NCI-H146 (cell line): ENCODE results near the gene LRRC46.

Source experiments
- DNase-seq: peaks from one replicate; lab custom pipeline; 2025; lab: John Stamatoyannopoulos, UW

LRRC46 gene

GRCh38 chr17:47877368-47878034 lies 46.0 kb downstream of the LRRC46 start:
- no peak for DNase-seq

- no peak for DNase-seq
These were observed 46.9 kb downstream of the LRRC46 start for GRCh38 chr17:47878203-47879027.

- DNase-seq: no peak
These were observed 47.6 kb downstream of the LRRC46 start for GRCh38 chr17:47879028-47879585.

- DNase-seq: peak; percentile 22
These were observed 48.4 kb downstream of the LRRC46 start for GRCh38 chr17:47879776-47880454.

- DNase-seq: no peak
These were observed 50.8 kb downstream of the LRRC46 start for GRCh38 chr17:47882247-47882646.

- no peak for DNase-seq
These were observed 51.5 kb downstream of the LRRC46 start for GRCh38 chr17:47882695-47883588.

- no peak for DNase-seq
These were observed 52.3 kb downstream of the LRRC46 start for GRCh38 chr17:47883589-47884426.

- DNase-seq: no peak
These were observed 52.9 kb downstream of the LRRC46 start for GRCh38 chr17:47884427-47884740.

- no peak for DNase-seq
These were observed 53.6 kb downstream of the LRRC46 start for GRCh38 chr17:47884905-47885730.
